Midbrain (tissue), 1 donor: ENCODE results near the gene LSAMP.
"Not testable (repeated sequence)": the region's sequence is repeated elsewhere in the genome, so short reads cannot be mapped to it uniquely, and the experiment has no call there.

Source experiments
- DNase-seq: peaks from one replicate; lab custom pipeline; 2025; lab: John Stamatoyannopoulos, UW

Gene LSAMP

DNA sequence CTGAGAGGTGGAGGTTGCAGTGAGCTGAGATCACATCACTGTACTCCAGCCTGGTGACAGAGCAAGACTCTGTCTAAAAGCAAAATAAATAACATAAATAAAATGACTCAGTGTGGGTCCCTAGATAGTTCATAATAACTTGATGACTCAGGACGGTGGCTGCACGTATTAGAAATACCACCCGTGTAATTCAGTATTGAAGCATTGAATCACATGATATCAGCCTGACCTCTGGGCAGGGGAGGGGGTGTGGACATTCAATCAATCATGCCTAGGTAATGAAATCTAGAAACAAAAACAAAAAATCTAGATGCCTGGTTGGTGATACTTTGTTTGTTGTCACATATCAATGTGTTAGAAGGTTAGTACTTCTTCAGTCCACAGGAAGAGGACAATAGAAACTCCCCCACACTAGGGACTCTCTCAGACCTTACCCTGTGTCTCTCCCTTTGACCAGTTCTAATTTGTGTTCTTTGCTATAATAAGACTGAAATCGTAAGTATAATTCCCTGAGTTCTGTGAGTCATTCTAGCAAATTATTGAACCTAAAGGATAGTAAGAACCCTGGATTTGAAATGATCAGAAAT is 644.7 kb downstream of the LSAMP start:
- DNase-seq: no peak

DNA sequence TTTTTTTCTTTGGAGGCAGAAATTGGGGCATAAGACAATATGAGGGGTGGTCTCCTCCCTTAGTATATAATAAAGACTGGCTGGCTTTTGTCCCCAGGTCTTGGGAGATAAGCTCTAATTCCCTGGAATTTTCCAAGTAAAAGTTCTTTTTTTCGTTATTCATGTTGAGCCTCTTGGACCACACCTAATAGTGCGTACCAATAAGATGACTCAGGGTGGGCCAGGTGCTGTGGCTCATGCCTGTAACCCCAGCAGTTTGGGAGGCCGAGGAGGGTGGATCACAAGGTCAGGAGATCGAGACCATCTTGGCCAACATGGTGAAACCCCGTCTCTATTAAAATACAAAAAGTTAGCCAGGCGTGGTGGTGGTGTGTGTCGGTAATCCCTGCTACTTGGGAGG is 645.2 kb downstream of the LSAMP start:
- DNase-seq: not testable (repeated sequence)

- no peak for DNase-seq
Observed at GRCh38 chr3:115792206-115792955, 652.9 kb downstream of the LSAMP start.

GRCh38 chr3:115791271-115792153 is 653.8 kb downstream of the LSAMP start:
- not testable (repeated sequence) for DNase-seq

- DNase-seq: no peak
Observed at GRCh38 chr3:115790759-115791158, 654.5 kb downstream of the LSAMP start.

DNA sequence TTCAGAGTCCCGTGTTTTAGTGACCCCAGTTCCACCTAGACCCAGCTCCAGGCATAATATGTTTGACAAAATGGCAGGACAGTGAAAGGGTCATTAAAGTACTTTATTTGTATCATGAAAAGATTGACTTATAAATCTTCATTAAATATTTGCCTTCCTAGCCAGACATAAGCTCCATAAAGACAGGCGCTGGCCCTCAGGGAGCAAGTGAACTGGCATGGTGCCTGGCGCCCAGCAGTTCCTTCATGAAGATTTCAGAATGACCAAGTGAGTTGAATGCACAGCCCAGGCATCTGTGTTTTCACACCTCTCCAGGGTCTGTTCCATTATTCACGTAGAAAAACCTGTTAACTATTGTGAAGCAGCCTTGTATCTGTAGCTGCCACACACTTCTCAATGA is 655.8 kb downstream of the LSAMP start:
- DNase-seq: no peak

GRCh38 chr3:115788921-115789470 is 656.3 kb downstream of the LSAMP start:
- no peak for DNase-seq

DNA sequence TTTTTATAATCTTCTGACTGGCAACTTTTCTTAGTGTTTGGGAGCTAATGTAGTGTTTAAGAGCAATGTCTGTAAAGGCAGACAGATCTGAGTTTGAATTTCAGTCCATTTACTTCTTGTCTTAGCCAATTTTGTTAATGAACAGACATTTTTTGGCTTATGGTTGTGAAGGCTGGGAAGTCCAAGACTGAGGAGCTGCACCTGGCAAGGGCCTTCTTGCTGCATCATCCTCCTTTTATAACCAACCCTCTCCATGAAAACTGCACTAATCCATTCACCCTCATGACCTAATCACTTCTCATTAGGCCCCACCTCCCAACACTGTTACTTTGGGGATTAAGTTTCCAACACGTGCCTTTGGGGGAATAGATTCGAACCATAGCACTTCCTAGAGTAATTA is 657.5 kb downstream of the LSAMP start:
- DNase-seq: no peak

DNA sequence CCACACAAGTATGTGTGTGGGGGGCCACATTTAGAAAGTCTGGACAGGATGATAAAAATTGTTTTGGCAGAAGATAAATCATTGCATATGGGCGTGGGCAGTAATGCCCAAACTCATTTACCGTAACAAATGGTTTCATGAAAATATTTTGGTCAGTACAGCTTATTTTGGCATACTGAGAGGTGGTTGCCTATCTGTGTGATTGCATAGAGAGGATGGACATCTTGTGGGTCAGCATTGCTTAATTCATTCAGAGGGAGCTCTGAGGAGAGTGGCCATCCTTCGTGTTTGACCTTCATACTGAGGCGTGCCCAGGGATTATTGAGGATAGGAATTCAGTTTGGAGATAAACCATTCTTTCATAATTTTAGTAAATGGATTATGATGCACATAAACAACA is 659.5 kb downstream of the LSAMP start:
- DNase-seq: no peak

GRCh38 chr3:115784739-115785536 is 660.3 kb downstream of the LSAMP start:
- no peak for DNase-seq

- peak; percentile 84 for DNase-seq
Observed at GRCh38 chr3:115783938-115784738, 661.1 kb downstream of the LSAMP start.

- DNase-seq: not testable (repeated sequence)
Observed at GRCh38 chr3:115783426-115783825, 661.9 kb downstream of the LSAMP start.

DNA sequence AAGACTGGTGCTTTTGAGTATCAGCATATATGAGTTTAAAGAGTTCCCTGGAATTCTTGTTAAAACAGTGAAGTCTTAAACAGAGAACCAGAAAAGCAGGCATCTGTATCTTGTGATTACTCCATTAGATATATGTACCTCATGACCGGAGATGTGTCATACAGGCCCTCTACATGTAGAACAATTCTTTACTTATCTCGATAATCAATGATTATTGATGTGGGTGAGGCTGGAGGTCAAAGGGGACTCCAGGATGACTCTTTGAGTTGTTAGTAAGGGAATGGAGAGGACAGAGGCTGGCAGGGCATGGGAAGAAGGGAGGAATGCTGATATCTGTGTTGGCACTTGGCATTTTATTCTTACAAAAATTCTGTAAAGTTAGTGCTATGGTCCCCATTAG is 666.3 kb downstream of the LSAMP start:
- DNase-seq: no peak

- DNase-seq: no peak
Observed at GRCh38 chr3:115772951-115773350, 672.3 kb downstream of the LSAMP start.

GRCh38 chr3:115768661-115769060 is 676.6 kb downstream of the LSAMP start:
- no peak for DNase-seq

- DNase-seq: no peak
Observed at GRCh38 chr3:115766587-115767482, 678.5 kb downstream of the LSAMP start.

- DNase-seq: no peak
Observed at GRCh38 chr3:115761927-115762305, 683.4 kb downstream of the LSAMP start.

GRCh38 chr3:115760716-115761115 is 684.6 kb downstream of the LSAMP start:
- no peak for DNase-seq

GRCh38 chr3:115758076-115758763 is 687.1 kb downstream of the LSAMP start:
- no peak for DNase-seq
